RWPE1 (cell line): ENCODE data around the gene APOB.

Experiments
- CTCF ChIA-PET: fragments of 350-600 bp; sonication (Branson Sonifier 250); formaldehyde crosslinking; extraction: SDS; loops from one replicate; lab custom pipeline; 2021; lab: Yijun Ruan, JAX
- POLR2A ChIA-PET: fragments of 400-600 bp; formaldehyde crosslinking; extraction: SDS; loops from one replicate; lab custom pipeline; 2020; ENCODE audit warnings: antibody characterized with exemption; ENCODE audit not compliant: low non-redundant PET; lab: Yijun Ruan, JAX
- DNase-seq: peaks from one replicate; pipeline ENCODE4 v3.0.0; 2012; ENCODE audit warnings: low spot score
- H3K27ac ChIP-seq: fragments of 450-650 bp; 2 replicates; pipeline ENCODE4 v1.5.1; 2017
- CTCF ChIP-seq: fragments of 450-650 bp; conservative IDR thresholded peaks from 2 replicates; pipeline ENCODE4 v1.5.1; 2017; ENCODE audit warnings: low read depth, mild to moderate bottlenecking

APOB gene

GRCh38 chr2:21003572-21004180, 40.2 kb downstream of the APOB start:
- H3K27ac ChIP-seq: no peak overlapping the region
- POLR2A ChIA-PET: no interaction called here
- no peak for DNase-seq
- TF ChIP-seq CTCF: no peak
- CTCF ChIA-PET: interaction anchor here (1.3 kb wide), 1 partner anchor 222 kb away, joined by 3 read pairs; no protein-coding TSS in a partner anchor

GRCh38 chr2:21002814-21003192, 41.1 kb downstream of the APOB start:
- no peak overlapping the region for H3K27ac ChIP-seq
- DNase-seq: no peak
- POLR2A ChIA-PET: no interaction called here
- no peak for TF ChIP-seq CTCF
- CTCF ChIA-PET: interaction anchor here (1.3 kb wide), 1 partner anchor 221 kb away, joined by 3 read pairs; no protein-coding TSS in a partner anchor

- ChIA-PET CTCF (interaction anchor here (0.6 to 1.3 kb wide), 2 partner anchors 220 to 341 kb away, joined by 3 read pairs; no protein-coding TSS in a partner anchor), POLR2A (no interaction called here)
- DNase-seq: no peak
- TF ChIP-seq CTCF: no peak
- H3K27ac ChIP-seq: no peak overlapping the region
Measured at GRCh38 chr2:21001988-21002813, 41.7 kb downstream of the APOB start.

GRCh38 chr2:21001225-21001946, 42.5 kb downstream of the APOB start:
- CTCF ChIA-PET: interaction anchor here (0.6 kb wide), 2 partner anchors 38 to 342 kb away, joined by 3 to 4 read pairs; no protein-coding TSS in a partner anchor
- POLR2A ChIA-PET: no interaction called here

GRCh38 chr2:20999906-21000645, 43.8 kb downstream of the APOB start:
- no peak for DNase-seq
- ChIA-PET CTCF (no interaction called here), POLR2A (no interaction called here)
- no peak for TF ChIP-seq CTCF
- H3K27ac ChIP-seq: no peak overlapping the region

More at GRCh38 chr2:21001225-21001946, 42.5 kb downstream of the APOB start:
- TF ChIP-seq CTCF: no peak
- DNase-seq: no peak
- H3K27ac ChIP-seq: no peak overlapping the region
